ENCODE data around the gene ENPP7.

ENPP7 gene

GRCh38 chr17:79791735-79792161 lies 61.0 kb downstream of the ENPP7 start:
- no peak for DNase-seq (ENCODE audit: low read depth in 2 of 2)

Data from stimulated activated CD8-positive, alpha-beta memory T cell treated with anti-CD3 and anti-CD28 coated beads, Interleukin-15, amount 100 ng/mL, for 48 hours (primary cell).